ENCODE data around the gene GRID1.

The GRID1 gene

DNA sequence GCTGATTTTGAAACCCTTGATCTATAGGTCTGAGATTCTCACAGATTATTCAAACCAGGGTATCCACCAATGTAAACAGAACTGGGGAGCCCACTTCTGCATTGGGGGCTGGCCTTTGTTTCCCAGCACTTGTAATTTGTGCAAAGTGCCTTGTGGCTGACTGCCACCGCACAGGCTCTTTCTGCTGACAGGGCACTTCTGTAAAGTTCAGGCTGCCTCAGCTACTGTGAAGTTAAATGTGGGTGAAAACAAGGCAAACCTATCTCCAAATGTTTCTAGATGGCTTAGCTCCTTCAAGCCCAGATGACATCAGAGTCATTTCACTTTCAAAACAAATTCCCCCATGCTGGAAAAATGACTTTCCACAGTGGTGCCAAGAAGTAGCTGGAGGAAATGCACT, 54.7 kb downstream of the GRID1 start:
- no peak for DNase-seq (ENCODE audit: insufficient read length, low spot score)
- no peak for FAIRE-seq
- TF ChIP-seq POLR2AphosphoS5 (IDR thresholded peaks at IDR 0.05; ENCODE audit: low read depth, low read length) (no peak), POLR2A (IDR thresholded peaks at IDR 0.05; ENCODE audit: low read depth, low read length) (no peak), TAF1 (IDR thresholded peaks at IDR 0.05; ENCODE audit: low read depth, low read length) (no peak), PAX5 (IDR thresholded peaks at IDR 0.05; ENCODE audit: insufficient read depth, low read length, severe bottlenecking) (no peak), SPI1 (IDR thresholded peaks at IDR 0.05; ENCODE audit: low read depth, low read length) (no peak), POU2F2 (IDR thresholded peaks at IDR 0.05; ENCODE audit: low read depth, low read length) (no peak)

DNA sequence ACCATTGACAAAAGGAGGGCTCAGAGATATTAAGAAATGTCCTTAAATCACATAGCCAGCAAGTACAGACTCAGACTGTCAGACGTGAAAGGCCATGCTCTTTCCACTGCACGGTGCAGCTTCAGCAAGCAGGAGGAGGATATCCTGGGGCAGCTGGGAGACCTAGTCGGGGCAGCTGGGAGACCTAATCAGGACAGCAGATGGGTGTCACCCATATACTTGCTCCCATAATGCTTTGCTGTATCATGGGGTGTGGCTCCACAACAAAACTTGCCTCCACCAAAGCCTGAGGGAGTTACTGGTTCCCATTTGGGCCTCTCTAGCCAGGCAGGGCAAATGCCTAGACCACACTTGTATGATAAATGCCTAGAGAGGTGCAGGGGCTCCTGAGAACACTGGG, 55.4 kb downstream of the GRID1 start:
- no peak for DNase-seq (ENCODE audit: insufficient read length, low spot score)
- no peak for FAIRE-seq
- TF ChIP-seq POLR2AphosphoS5 (IDR thresholded peaks at IDR 0.05; ENCODE audit: low read depth, low read length): no peak
- no peak for TF ChIP-seq TAF1 (IDR thresholded peaks at IDR 0.05; ENCODE audit: low read depth, low read length)
- no peak for TF ChIP-seq POLR2A (IDR thresholded peaks at IDR 0.05; ENCODE audit: low read depth, low read length)
- TF ChIP-seq POU2F2 (IDR thresholded peaks at IDR 0.05; ENCODE audit: low read depth, low read length): no peak
- no peak for TF ChIP-seq SPI1 (IDR thresholded peaks at IDR 0.05; ENCODE audit: low read depth, low read length)
- no peak for TF ChIP-seq PAX5 (IDR thresholded peaks at IDR 0.05; ENCODE audit: insufficient read depth, low read length, severe bottlenecking)

GRCh38 chr10:86310702-86311101, 55.9 kb downstream of the GRID1 start:
- FAIRE-seq (no peak), DNase-seq (ENCODE audit: insufficient read length, low spot score) (no peak)
- no peak for TF ChIP-seq POLR2AphosphoS5 (IDR thresholded peaks at IDR 0.05; ENCODE audit: low read depth, low read length)
- no peak for TF ChIP-seq PAX5 (IDR thresholded peaks at IDR 0.05; ENCODE audit: insufficient read depth, low read length, severe bottlenecking)
- TF ChIP-seq POU2F2 (IDR thresholded peaks at IDR 0.05; ENCODE audit: low read depth, low read length): no peak
- TF ChIP-seq TAF1 (IDR thresholded peaks at IDR 0.05; ENCODE audit: low read depth, low read length): no peak
- no peak for TF ChIP-seq POLR2A (IDR thresholded peaks at IDR 0.05; ENCODE audit: low read depth, low read length)
- no peak for TF ChIP-seq SPI1 (IDR thresholded peaks at IDR 0.05; ENCODE audit: low read depth, low read length)

DNA sequence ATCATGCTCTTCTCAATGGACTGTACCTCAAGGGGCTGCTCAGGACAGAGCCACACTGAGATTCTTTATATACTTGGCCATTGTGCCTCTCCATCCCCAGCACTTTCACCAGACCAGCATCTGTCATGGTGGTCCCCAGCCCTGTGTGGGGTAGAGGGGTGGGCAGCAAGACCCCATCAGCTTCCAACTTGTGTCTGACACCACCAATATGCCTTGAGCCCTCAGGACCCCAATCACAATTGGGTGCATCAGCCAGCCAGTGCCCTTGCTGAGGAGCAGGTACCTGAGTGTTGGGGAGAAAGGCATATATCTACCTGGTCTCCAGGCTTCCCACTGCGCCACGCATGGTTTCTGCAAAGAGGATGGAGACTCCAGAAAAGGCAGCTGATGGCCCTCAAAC, 56.3 kb downstream of the GRID1 start:
- FAIRE-seq (no peak), DNase-seq (ENCODE audit: insufficient read length, low spot score) (no peak)
- TF ChIP-seq SPI1 (IDR thresholded peaks at IDR 0.05; ENCODE audit: low read depth, low read length) (no peak), TAF1 (IDR thresholded peaks at IDR 0.05; ENCODE audit: low read depth, low read length) (no peak), POLR2AphosphoS5 (IDR thresholded peaks at IDR 0.05; ENCODE audit: low read depth, low read length) (no peak), PAX5 (IDR thresholded peaks at IDR 0.05; ENCODE audit: insufficient read depth, low read length, severe bottlenecking) (no peak), POLR2A (IDR thresholded peaks at IDR 0.05; ENCODE audit: low read depth, low read length) (no peak), POU2F2 (IDR thresholded peaks at IDR 0.05; ENCODE audit: low read depth, low read length) (no peak)

DNA sequence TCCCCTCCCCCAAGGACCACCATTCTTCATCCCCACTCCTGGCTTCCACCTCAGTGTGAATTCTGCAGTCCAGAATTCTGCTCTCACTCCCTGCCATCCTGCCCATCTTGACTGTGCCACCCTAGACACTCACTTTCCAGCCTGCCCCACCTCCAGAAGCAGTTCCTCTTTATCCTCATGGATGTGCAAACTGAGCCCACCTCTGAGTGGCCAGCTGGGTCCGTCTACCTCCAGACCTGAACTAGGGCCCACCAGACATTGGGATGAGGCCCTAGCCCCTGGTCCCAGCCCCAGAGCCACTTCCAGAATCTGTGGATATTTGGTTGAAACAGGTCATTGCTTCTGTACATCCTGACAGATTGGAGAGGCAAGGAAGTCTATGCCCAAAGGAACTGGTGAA, 58.5 kb downstream of the GRID1 start:
- FAIRE-seq (no peak), DNase-seq (ENCODE audit: insufficient read length, low spot score) (no peak)
- TF ChIP-seq SPI1 (IDR thresholded peaks at IDR 0.05; ENCODE audit: low read depth, low read length) (no peak), POLR2A (IDR thresholded peaks at IDR 0.05; ENCODE audit: low read depth, low read length) (no peak), TAF1 (IDR thresholded peaks at IDR 0.05; ENCODE audit: low read depth, low read length) (no peak), PAX5 (IDR thresholded peaks at IDR 0.05; ENCODE audit: insufficient read depth, low read length, severe bottlenecking) (no peak), POLR2AphosphoS5 (IDR thresholded peaks at IDR 0.05; ENCODE audit: low read depth, low read length) (no peak), POU2F2 (IDR thresholded peaks at IDR 0.05; ENCODE audit: low read depth, low read length) (no peak)

GRCh38 chr10:86306628-86307278, 59.8 kb downstream of the GRID1 start:
- DNase-seq (ENCODE audit: insufficient read length, low spot score): no peak
- TF ChIP-seq PAX5 (IDR thresholded peaks at IDR 0.05; ENCODE audit: insufficient read depth, low read length, severe bottlenecking) (no peak), POU2F2 (IDR thresholded peaks at IDR 0.05; ENCODE audit: low read depth, low read length) (no peak), TAF1 (IDR thresholded peaks at IDR 0.05; ENCODE audit: low read depth, low read length) (no peak), POLR2A (IDR thresholded peaks at IDR 0.05; ENCODE audit: low read depth, low read length) (no peak), SPI1 (IDR thresholded peaks at IDR 0.05; ENCODE audit: low read depth, low read length) (no peak), POLR2AphosphoS5 (IDR thresholded peaks at IDR 0.05; ENCODE audit: low read depth, low read length) (no peak)
- FAIRE-seq: no peak

DNA sequence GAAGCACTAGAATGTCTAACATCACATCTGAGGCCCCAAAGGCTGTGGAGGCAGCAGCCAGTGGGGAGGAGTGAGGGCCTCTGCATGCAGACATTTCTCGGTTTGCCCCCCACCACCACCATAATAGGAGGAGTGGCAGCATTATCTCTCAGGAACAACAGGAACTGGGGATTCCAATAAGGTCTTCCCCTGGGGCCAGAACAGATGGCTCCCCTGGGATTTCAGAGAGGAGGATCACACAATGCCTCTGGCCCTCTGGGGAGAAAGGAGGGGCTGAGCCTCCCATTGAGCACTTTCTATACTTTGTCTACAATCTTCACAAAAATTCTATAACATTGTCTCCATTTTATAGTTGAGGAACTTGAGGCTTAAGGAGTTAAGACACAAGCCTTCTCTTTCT, 61.1 kb downstream of the GRID1 start:
- TF ChIP-seq POU2F2 (IDR thresholded peaks at IDR 0.05; ENCODE audit: low read depth, low read length) (no peak), POLR2A (IDR thresholded peaks at IDR 0.05; ENCODE audit: low read depth, low read length) (no peak), PAX5 (IDR thresholded peaks at IDR 0.05; ENCODE audit: insufficient read depth, low read length, severe bottlenecking) (no peak), TAF1 (IDR thresholded peaks at IDR 0.05; ENCODE audit: low read depth, low read length) (no peak), SPI1 (IDR thresholded peaks at IDR 0.05; ENCODE audit: low read depth, low read length) (no peak), POLR2AphosphoS5 (IDR thresholded peaks at IDR 0.05; ENCODE audit: low read depth, low read length) (no peak)
- FAIRE-seq (no peak), DNase-seq (ENCODE audit: insufficient read length, low spot score) (no peak)

DNA sequence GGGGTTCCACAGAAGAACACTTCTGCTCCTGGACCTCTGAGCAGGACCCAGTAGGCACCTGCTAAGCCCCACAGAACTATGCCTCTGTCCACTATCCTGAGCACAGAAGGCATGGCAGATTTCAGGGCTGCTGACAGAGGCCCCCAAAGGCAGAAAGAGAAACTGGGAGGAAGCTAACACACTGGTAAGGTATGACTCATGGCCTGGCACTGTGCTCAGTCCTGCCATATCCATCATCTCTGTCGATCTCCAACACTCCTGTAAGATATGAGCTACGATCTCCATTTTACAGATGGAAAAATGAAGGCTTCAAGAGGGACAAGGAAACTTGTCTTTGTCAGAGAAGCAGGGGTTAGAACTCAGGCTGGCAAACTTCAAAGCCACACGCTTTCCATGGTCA, 62.2 kb downstream of the GRID1 start:
- no peak for DNase-seq (ENCODE audit: insufficient read length, low spot score)
- no peak for FAIRE-seq
- TF ChIP-seq SPI1 (IDR thresholded peaks at IDR 0.05; ENCODE audit: low read depth, low read length): no peak
- TF ChIP-seq TAF1 (IDR thresholded peaks at IDR 0.05; ENCODE audit: low read depth, low read length): no peak
- no peak for TF ChIP-seq POLR2A (IDR thresholded peaks at IDR 0.05; ENCODE audit: low read depth, low read length)
- no peak for TF ChIP-seq PAX5 (IDR thresholded peaks at IDR 0.05; ENCODE audit: insufficient read depth, low read length, severe bottlenecking)
- TF ChIP-seq POU2F2 (IDR thresholded peaks at IDR 0.05; ENCODE audit: low read depth, low read length): no peak
- TF ChIP-seq POLR2AphosphoS5 (IDR thresholded peaks at IDR 0.05; ENCODE audit: low read depth, low read length): no peak

GRCh38 chr10:86303626-86304025, 63.0 kb downstream of the GRID1 start:
- no peak for DNase-seq (ENCODE audit: insufficient read length, low spot score)
- TF ChIP-seq TAF1 (IDR thresholded peaks at IDR 0.05; ENCODE audit: low read depth, low read length): no peak
- TF ChIP-seq SPI1 (IDR thresholded peaks at IDR 0.05; ENCODE audit: low read depth, low read length): no peak
- TF ChIP-seq POLR2AphosphoS5 (IDR thresholded peaks at IDR 0.05; ENCODE audit: low read depth, low read length): no peak
- no peak for TF ChIP-seq POLR2A (IDR thresholded peaks at IDR 0.05; ENCODE audit: low read depth, low read length)
- no peak for TF ChIP-seq PAX5 (IDR thresholded peaks at IDR 0.05; ENCODE audit: insufficient read depth, low read length, severe bottlenecking)
- no peak for TF ChIP-seq POU2F2 (IDR thresholded peaks at IDR 0.05; ENCODE audit: low read depth, low read length)
- FAIRE-seq: no peak

All from GM12891 (cell line).